DOHH2 (cell line): ENCODE results near the gene DCLRE1B.

Experiments
- H3F3A ChIP-seq: fragments of 200-600 bp; sonication (generic), shearing (Covaris generic); 2 replicates; pipeline ENCODE4 v1.6.0; 2016; ENCODE audit warnings: antibody characterized with exemption, mild to moderate bottlenecking; ENCODE audit not compliant: control insufficient read depth, insufficient read depth
- H3K27ac ChIP-seq: fragments of 200-600 bp; sonication (generic); 2 replicates; pipeline ENCODE4 v1.5.1; 2014; ENCODE audit warnings: low read depth, mild to moderate bottlenecking, low read length, moderate library complexity
- H3K27me3 ChIP-seq: fragments of 200-600 bp; sonication (generic); 2 replicates; pipeline ENCODE4 v1.6.1; 2014; ENCODE audit warnings: mild to moderate bottlenecking, low read length, mixed read lengths; ENCODE audit not compliant: control insufficient read depth
- H3K36me3 ChIP-seq: fragments of 200-600 bp; sonication (generic); 2 replicates; pipeline ENCODE4 v1.6.1; 2014; ENCODE audit warnings: mild to moderate bottlenecking, low read length, moderate library complexity, mixed read lengths; ENCODE audit not compliant: control insufficient read depth
- H3K4me1 ChIP-seq: fragments of 200-600 bp; sonication (generic); 2 replicates; pipeline ENCODE4 v1.6.1; 2014; ENCODE audit warnings: mild to moderate bottlenecking, low read length, mixed read lengths; ENCODE audit not compliant: control insufficient read depth
- H3K4me2 ChIP-seq: fragments of 200-600 bp; sonication (generic); 2 replicates; pipeline ENCODE4 v1.6.0; 2014; ENCODE audit warnings: mild to moderate bottlenecking, low read length, moderate library complexity
- H3K4me3 ChIP-seq: fragments of 200-600 bp; sonication (generic); 2 replicates; pipeline ENCODE4 v1.5.1; 2014; ENCODE audit warnings: mild to moderate bottlenecking, low read length, mixed read lengths
- H3K79me2 ChIP-seq: fragments of 200-600 bp; sonication (generic); 2 replicates; pipeline ENCODE4 v1.6.1; 2014; ENCODE audit warnings: mild to moderate bottlenecking, low read length, mixed read lengths; ENCODE audit not compliant: control insufficient read depth
- H3K9me2 ChIP-seq: fragments of 200-600 bp; sonication (generic); replicated peaks from 2 replicates; pipeline ENCODE4 v1.6.1; 2014; ENCODE audit warnings: mild to moderate bottlenecking, low read length, mixed read lengths; ENCODE audit not compliant: control insufficient read depth
- H3K9me3 ChIP-seq: fragments of 200-600 bp; sonication (generic); 2 replicates; pipeline ENCODE4 v1.6.1; 2014; ENCODE audit warnings: antibody characterized with exemption, low read length, mixed read lengths; ENCODE audit not compliant: control insufficient read depth, insufficient read depth
- H4K20me1 ChIP-seq: fragments of 200-600 bp; sonication (generic); 2 replicates; pipeline ENCODE4 v1.6.0; 2014; ENCODE audit warnings: low read depth, mild to moderate bottlenecking, antibody characterized with exemption, low read length, moderate library complexity; ENCODE audit not compliant: control insufficient read depth, insufficient read depth
- EZH2phosphoT487 ChIP-seq: fragments of 200-600 bp; sonication (generic); IDR thresholded peaks from 2 replicates; pipeline ENCODE4 v1.6.1; 2017; ENCODE audit warnings: borderline replicate concordance, mild to moderate bottlenecking, antibody characterized with exemption, low read length, moderate library complexity, mixed read lengths
- TF ChIP-seq, protein P1 (sequence below): fragments of 200-600 bp; sonication (generic); IDR thresholded peaks from one replicate; pipeline ENCODE4 v1.5.1; 2014; ENCODE audit warnings: antibody characterized with exemption, mild to moderate bottlenecking, low read depth, low read length; ENCODE audit not compliant: poor library complexity, severe bottlenecking

Gene DCLRE1B

DNA sequence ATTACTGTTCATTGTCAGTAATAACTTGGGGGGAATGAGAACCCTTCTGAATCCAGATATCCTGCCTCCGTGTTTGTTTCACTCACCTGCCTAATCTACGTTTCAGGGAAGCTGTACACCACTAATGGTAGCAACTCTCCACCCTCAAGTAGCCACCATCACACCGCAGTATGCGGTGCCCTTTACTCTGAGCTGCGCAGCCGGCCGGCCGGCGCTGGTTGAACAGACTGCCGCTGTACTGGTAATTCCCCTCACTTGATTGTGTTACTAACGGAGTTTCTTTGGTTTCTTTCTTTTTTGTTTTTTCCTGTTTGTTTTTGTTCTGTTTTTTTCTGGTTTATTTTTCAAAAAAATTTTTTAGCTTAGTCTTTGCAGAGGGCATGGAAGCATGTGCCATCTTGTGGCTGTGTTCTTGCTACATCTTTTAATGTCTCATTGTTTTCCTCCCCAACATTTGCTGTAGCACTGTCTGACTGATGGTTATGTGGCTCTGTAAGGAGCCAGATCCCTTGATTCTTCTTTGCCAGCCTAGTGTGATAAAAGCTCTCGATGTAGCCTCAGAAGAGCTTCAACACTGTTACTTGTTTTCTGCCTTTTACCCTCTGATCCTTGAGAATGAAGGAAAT, 58.3 kb downstream of the DCLRE1B start:
- Histone ChIP-seq H4K20me1 (no peaks in the 10 kb centered on the region), H3K27me3 (no peaks in the 10 kb centered on the region), H3K4me3 (no peak overlapping the region), H3K79me2 (no peaks in the 10 kb centered on the region), H3K36me3 (peaks cover 82% of the 10 kb centered on the region), H3K27ac (no peak overlapping the region), H3F3A (no peaks in the 10 kb centered on the region), H3K4me1 (no peaks in the 10 kb centered on the region), H3K9me2 (no peaks in the 10 kb centered on the region), H3K9me3 (no peaks in the 10 kb centered on the region), H3K4me2 (no peak overlapping the region)
- no peak for TF ChIP-seq EZH2phosphoT487
- TF ChIP-seq, protein P1, sequence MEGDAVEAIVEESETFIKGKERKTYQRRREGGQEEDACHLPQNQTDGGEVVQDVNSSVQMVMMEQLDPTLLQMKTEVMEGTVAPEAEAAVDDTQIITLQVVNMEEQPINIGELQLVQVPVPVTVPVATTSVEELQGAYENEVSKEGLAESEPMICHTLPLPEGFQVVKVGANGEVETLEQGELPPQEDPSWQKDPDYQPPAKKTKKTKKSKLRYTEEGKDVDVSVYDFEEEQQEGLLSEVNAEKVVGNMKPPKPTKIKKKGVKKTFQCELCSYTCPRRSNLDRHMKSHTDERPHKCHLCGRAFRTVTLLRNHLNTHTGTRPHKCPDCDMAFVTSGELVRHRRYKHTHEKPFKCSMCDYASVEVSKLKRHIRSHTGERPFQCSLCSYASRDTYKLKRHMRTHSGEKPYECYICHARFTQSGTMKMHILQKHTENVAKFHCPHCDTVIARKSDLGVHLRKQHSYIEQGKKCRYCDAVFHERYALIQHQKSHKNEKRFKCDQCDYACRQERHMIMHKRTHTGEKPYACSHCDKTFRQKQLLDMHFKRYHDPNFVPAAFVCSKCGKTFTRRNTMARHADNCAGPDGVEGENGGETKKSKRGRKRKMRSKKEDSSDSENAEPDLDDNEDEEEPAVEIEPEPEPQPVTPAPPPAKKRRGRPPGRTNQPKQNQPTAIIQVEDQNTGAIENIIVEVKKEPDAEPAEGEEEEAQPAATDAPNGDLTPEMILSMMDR = no peak
